ENCODE measurements around the gene OLFML3. TPM values are rescaled to one million over a fixed set of nuclear protein-coding genes. Genes with fewer than 3 reads are reported as not detected.

OLFML3 gene
- total and polyA plus RNA-seq, 2 donors (not counting 3 experiments of a cell fraction or from before 2014, with no cell fraction given) = 3.4 to 3.9 TPM

- no peaks in the 10 kb centered on the region for H3K27me3 ChIP-seq (ENCODE audit: control insufficient read depth in 2 of 2, insufficient read depth in 2 of 2, low read length in 2 of 2)
- H3K4me1 ChIP-seq (ENCODE audit: control insufficient read depth, extremely low read depth, insufficient read depth, low read length) = peaks cover 19% of the 10 kb centered on the region
- peak overlapping the region; percentile 44 for H3K27ac ChIP-seq (ENCODE audit: insufficient read depth, low read depth, low read length)
- TF ChIP-seq EZH2 (IDR thresholded peaks at IDR 0.05; ENCODE audit: borderline replicate concordance, low read depth, low read length, severe bottlenecking) (no peak), CTCF (IDR thresholded peaks at IDR 0.05; ENCODE audit: extremely low read depth in 1 of 2, insufficient read depth in 1 of 2, low read depth in 1 of 2, low read length in 2 of 2) (no peak), POLR2AphosphoS5 (IDR thresholded peaks at IDR 0.05; ENCODE audit: insufficient read depth, low read depth, low read length) (peak; percentile 36), GATA2 (IDR thresholded peaks at IDR 0.05; ENCODE audit: insufficient read depth, insufficient read length, low read depth, low read length) (peak; percentile 28), FOS (IDR thresholded peaks at IDR 0.05; ENCODE audit: borderline replicate concordance, insufficient read depth, low read length) (peak; percentile 85), JUN (IDR thresholded peaks at IDR 0.05; ENCODE audit: borderline replicate concordance, insufficient read depth, insufficient read length, low read depth) (peak; percentile 43)
- DNase-seq (ENCODE audit: low read depth, low spot score) (peak; percentile 58), FAIRE-seq (no peak)
- H3K4me2 ChIP-seq (ENCODE audit: insufficient read depth, low read length) = peak overlapping the region; percentile 64
- no peaks in the 10 kb centered on the region for H3K9me1 ChIP-seq (replicated peaks; ENCODE audit: control insufficient read depth, extremely low read depth, insufficient read depth, low read length)
- peaks cover 3 to 10% of the 10 kb centered on the region in 2 experiments for H3K36me3 ChIP-seq (ENCODE audit: control insufficient read depth in 2 of 2, extremely low read depth in 1 of 2, insufficient read depth in 2 of 2, low read length in 2 of 2)
- H3K4me3 ChIP-seq (replicated peaks in 1 of 3; ENCODE audit: insufficient read depth in 1 of 3, low read depth in 1 of 3, low read length in 3 of 3) = no peak overlapping the region
- no TSS peak for BruUV-seq (replicated peaks)
- no peaks in the 10 kb centered on the region for H4K20me1 ChIP-seq (replicated peaks; ENCODE audit: control insufficient read depth, extremely low read depth, insufficient read depth, low read length)
- no peak overlapping the region for H3K9ac ChIP-seq (replicated peaks; ENCODE audit: extremely low read depth, insufficient read depth, low read length)
- POLR2A ChIA-PET = no interaction called here
- no peak overlapping the region for H2AFZ ChIP-seq (ENCODE audit: low read depth, low read length)
- CTCF ChIA-PET = no interaction called here
- dilution Hi-C loops (cut with MboI; ENCODE audit: extremely low pct_ligation_motif_present, low sequenced_read_pairs) (no loop called here), intact Hi-C loops (cut with micrococcal nuclease) (no loop called here)
- peaks cover 89% of the 10 kb centered on the region for H3K79me2 ChIP-seq (ENCODE audit: control insufficient read depth, insufficient read depth, low read length)
- no peaks in the 10 kb centered on the region for H3K9me3 ChIP-seq (replicated peaks; ENCODE audit: control insufficient read depth, insufficient read depth, low read length)
Measured at GRCh38 chr1:113937146-113937545, 42.1 kb upstream of the OLFML3 start.
